ENCODE measurements around the gene BICRA.

- TF ChIP-seq CTCF (IDR thresholded peaks at IDR 0.05) = no peak
- no peak for TF ChIP-seq POLR2AphosphoS5 (IDR thresholded peaks at IDR 0.05)
- TF ChIP-seq POLR2A (IDR thresholded peaks at IDR 0.05) = no peak
These were observed 27.2 kb upstream of the BICRA start for GRCh38 chr19:47581605-47582319.
